ENCODE results near the gene DENND1A. TPM values are rescaled to one million over a fixed set of nuclear protein-coding genes. Genes with fewer than 3 reads are reported as not detected.
"Not testable (repeated sequence)": the region's sequence is repeated elsewhere in the genome, so short reads cannot be mapped to it uniquely, and the experiment has no call there.

The DENND1A gene
- total RNA-seq, 1 donor = 35.6 TPM

DNA sequence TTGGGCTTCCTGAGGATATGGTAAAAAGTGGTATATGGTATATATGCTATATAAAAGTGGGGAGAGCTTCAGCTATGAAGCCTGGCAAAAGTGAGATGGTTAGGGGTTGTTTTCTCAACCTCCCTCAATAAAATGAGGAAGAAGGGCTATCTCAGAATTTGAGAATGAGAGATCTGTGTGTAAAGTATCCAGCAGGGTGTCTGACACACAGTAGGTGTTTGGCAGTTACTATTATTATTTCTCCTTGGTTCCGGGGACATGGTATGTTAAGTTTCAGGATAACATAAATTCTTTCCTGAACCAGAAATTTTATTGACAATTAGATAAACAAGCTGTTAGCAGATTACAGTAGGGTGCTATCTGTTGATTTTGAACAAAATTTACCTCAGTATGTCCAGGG lies 94.1 kb downstream of the DENND1A start:
- Histone ChIP-seq H3K9me3 (ENCODE audit: low read depth, low read length) (no peaks in the 10 kb centered on the region), H3K27me3 (ENCODE audit: insufficient read depth, low read length) (no peaks in the 10 kb centered on the region), H3K4me3 (ENCODE audit: low read length) (no peak overlapping the region), H3K4me1 (ENCODE audit: insufficient read depth, low read length) (peaks cover 37% of the 10 kb centered on the region)

DNA sequence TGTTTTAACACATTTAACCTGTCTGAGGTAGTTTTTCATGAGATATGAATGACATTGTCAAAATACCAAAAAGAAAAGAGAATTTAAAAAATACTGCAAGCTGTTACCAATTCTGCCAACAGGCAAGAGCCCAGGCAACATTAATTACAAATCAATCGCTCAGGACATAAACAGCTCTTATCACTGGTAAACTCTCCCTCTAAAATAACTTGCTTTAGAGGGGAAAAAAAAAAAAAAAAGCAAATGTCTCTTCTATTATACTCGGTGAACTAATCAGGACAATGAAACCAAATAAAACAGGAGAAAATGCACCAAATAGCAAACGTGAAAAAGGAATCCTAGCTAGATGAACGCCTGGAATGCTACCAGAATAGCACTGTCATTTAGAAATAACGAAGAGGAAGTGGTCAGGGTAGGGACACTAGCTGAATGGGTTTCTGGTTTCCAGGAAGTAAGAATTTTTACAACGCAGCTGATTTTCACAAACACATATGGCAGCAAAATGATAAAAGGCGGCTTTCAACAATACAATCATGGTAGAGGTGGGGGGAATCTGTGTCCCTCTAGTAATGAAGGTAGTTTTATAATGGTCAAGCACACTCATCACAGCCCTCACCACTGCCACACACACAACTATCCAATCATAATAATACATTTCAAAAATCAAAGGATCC lies 94.9 kb downstream of the DENND1A start:
- Histone ChIP-seq H3K4me3 (ENCODE audit: low read length) (no peak overlapping the region), H3K4me1 (ENCODE audit: insufficient read depth, low read length) (peaks cover 37% of the 10 kb centered on the region), H3K9me3 (ENCODE audit: low read depth, low read length) (peaks cover 3% of the 10 kb centered on the region), H3K27me3 (ENCODE audit: insufficient read depth, low read length) (no peaks in the 10 kb centered on the region)

DNA sequence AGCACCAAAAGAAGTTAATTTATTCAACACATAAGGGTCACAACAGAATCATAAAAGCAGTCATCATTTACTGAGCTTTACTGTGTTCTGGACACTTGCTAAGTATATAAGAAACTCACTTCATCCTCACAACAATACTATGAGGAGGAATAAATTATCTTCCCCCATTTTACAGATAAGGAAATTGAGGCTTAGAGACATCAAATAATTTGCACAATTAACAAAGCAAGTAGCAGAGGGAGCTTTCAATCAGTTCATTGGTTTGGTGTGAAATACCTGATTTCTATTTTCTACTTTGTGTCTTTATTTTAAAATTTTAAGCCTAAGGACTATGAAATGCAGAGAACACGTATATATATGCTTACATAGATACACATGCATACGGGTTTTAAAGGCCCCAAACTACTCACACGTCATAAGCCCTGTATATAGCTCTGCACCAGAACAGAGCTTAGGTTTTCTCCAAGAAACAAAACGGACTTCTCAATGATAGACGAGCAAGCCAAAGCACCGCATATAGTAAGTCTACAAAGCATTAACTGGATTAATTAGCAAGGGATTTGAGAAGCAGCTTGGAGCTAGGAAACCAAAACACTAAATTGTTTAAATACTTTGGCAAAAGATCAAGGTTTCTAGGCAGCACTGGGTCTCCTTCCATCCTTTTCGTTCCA lies 95.6 kb downstream of the DENND1A start:
- Histone ChIP-seq H3K4me1 (ENCODE audit: insufficient read depth, low read length) (peaks cover 37% of the 10 kb centered on the region), H3K27me3 (ENCODE audit: insufficient read depth, low read length) (no peaks in the 10 kb centered on the region), H3K9me3 (ENCODE audit: low read depth, low read length) (peaks cover 10% of the 10 kb centered on the region), H3K4me3 (ENCODE audit: low read length) (no peak overlapping the region)

DNA sequence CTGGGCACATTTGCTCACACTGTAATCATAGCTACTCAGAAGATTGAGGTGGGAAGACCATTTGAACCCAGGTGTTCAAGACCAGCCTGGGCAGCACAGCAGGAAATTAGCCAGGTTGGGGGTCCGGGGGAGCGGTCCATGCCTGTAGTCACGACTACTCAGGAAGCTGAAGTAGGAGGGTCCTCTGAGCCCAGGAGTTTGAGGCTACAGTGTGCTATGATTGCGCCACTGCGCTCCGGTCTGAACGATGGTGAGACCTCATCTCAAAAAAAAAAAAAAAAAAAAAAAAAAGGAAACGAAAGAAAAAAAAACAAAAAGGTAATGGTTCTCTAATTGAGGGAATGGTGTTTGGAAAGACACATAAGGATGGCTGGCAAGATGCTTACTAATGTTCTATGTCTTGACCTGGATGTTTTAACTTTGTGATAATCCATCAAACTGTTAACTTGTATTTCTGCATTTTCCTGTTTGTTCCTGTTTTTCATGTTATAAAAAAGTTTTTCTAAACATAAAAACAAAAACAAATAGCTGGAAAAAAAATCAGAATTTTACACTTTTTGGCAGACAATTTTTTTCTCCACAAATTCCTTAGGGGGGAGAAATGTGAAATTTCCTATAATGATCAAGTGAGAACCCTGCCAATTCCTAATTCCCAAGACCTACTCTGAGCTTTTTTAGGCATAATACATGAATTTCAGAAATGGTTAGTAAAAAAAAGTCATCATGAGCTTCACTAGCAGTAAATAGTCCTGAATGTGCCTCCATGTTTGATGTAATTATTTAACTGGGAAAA lies 96.9 kb downstream of the DENND1A start:
- Histone ChIP-seq H3K4me1 (ENCODE audit: insufficient read depth, low read length) (peaks cover 33% of the 10 kb centered on the region), H3K27me3 (ENCODE audit: insufficient read depth, low read length) (no peaks in the 10 kb centered on the region), H3K9me3 (ENCODE audit: low read depth, low read length) (peaks cover 23% of the 10 kb centered on the region), H3K4me3 (ENCODE audit: low read length) (no peak overlapping the region)

DNA sequence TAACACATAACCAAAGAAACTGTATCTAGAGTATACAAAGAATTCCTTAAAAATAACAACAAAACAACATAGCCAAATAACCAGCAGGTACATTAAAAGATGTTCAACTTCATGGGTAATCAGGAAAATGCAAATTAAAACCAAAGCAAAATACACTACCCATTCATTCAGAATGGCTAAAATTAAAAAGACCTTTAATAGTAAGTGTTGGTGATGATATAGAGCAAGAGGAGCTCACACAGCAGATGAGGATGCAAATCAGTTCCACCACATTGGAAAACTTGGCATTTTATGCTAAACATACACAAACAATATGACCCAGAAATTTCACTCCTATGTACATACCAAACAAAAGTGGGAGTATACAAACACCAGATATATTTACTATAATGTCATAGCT lies 97.8 kb downstream of the DENND1A start:
- Histone ChIP-seq H3K4me3 (ENCODE audit: low read length) (no peak overlapping the region), H3K4me1 (ENCODE audit: insufficient read depth, low read length) (peaks cover 33% of the 10 kb centered on the region), H3K27me3 (ENCODE audit: insufficient read depth, low read length) (no peaks in the 10 kb centered on the region), H3K9me3 (ENCODE audit: low read depth, low read length) (peaks cover 29% of the 10 kb centered on the region)

DNA sequence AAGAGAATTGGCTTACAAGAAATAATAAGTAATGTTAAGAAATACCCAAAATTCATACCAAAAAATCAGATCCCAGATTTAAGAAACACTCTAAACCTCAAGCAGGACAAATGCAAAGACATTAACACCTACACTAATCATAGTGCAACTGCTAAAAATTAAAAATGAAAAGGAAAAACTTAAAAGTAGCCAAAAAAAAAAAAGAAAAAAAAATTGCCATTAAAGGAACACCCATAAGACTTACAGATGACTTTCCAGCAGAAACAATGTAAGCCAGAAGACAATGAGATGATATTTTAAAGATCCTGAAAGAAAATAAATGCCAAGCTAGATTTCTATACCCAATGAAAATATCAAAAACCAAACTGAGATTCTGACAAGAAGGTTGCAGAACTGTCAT lies 101.5 kb downstream of the DENND1A start:
- Histone ChIP-seq H3K4me3 (ENCODE audit: low read length) (no peak overlapping the region), H3K4me1 (ENCODE audit: insufficient read depth, low read length) (peaks cover 6% of the 10 kb centered on the region), H3K27me3 (ENCODE audit: insufficient read depth, low read length) (no peaks in the 10 kb centered on the region), H3K9me3 (ENCODE audit: low read depth, low read length) (peaks cover 29% of the 10 kb centered on the region)

DNA sequence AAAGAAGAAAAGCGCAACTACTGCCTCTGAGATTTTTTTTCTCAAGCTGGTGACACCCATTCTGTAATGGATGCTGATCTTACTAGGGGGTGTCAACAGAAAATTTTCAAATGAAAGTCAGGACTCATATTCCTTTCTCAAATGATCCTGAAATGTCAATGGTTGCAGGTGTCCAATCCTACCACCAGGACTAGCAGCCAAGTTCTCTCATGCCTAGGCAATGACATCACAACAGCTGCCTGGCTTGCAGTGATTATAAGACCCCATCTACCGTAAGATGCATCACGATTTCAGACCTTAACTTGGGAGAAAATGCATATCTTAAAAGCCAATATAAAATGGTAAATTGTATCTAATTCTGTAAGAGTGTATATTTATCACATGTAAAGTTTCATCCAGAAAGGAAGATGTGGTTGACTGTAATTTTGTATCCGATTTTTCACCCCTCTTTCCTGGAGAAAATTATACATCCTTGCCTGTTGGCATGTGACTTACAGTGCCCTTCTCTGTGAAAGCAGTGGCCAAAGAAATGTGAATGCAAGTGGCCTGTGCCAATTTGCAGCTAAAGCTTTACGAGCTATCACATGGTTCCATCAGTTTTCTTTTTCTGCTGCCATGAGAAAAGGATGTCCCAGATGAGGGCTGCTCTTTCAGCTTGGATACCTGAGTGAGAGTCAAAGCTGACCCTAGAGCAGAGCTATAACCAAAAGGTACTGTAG lies 104.4 kb downstream of the DENND1A start:
- no peaks in the 10 kb centered on the region for H3K4me1 ChIP-seq (ENCODE audit: insufficient read depth, low read length)
- H3K9me3 ChIP-seq (ENCODE audit: low read depth, low read length) = peaks cover 29% of the 10 kb centered on the region
- no peak overlapping the region for H3K4me3 ChIP-seq (ENCODE audit: low read length)
- H3K27me3 ChIP-seq (ENCODE audit: insufficient read depth, low read length) = no peaks in the 10 kb centered on the region

DNA sequence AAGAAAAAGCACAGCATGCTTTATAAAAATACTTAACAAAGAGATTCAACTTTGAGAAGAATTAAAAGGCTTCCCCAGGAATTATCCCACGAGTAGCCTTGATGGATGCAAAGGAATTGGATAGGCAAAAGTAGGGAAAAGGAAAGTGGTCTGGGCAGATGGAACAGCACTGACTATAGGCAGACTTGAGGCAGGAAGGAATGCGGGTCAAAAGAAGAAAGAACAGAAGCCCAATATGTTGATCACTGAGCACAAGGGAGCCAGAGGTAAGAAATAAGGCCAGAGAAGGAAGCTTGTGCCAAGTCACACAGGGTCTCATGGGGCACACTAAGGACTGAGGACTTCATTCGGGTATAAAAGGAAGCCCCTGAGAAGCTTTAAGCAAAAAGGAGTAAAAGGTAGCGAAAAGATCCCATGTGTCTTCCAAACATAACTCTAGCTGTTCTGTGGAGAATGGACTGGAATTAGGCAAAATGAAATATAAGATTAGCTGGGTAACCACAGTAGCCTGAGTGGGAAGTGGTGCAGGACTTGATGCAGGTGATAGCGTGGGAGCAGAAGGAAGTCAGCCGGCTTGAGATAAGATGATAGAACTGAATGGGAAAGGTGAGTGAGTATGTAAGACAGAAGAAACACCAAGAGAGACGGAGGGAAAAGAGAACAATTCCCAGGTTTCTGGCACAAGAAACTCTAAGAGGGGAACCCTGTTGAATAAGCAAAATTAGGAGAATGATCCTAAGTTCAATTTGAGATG lies 106.6 kb downstream of the DENND1A start:
- peaks cover 9% of the 10 kb centered on the region for H3K9me3 ChIP-seq (ENCODE audit: low read depth, low read length)
- H3K4me3 ChIP-seq (ENCODE audit: low read length) = no peak overlapping the region
- H3K4me1 ChIP-seq (ENCODE audit: insufficient read depth, low read length) = peaks cover 5% of the 10 kb centered on the region
- no peaks in the 10 kb centered on the region for H3K27me3 ChIP-seq (ENCODE audit: insufficient read depth, low read length)

DNA sequence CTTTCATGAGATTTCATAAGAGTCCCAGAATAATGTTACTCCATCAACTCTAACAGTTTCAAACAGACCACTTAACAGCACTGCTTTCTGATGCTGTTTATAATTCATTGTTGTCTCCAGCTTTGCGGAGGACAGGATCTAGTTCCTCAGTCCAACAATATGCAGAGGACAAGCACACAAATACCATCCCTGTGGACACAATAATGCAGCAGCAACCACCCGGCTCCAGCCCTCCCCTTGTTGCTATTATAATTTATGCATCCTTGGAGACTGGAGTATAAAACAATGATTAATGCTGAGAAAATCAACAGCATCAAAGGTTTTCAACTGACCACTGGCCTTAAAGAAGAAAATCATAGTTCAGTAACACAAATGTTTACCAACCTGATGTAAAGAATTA lies 108.3 kb downstream of the DENND1A start:
- no peak overlapping the region for H3K4me3 ChIP-seq (ENCODE audit: low read length)
- no peaks in the 10 kb centered on the region for H3K27me3 ChIP-seq (ENCODE audit: insufficient read depth, low read length)
- peaks cover 5% of the 10 kb centered on the region for H3K4me1 ChIP-seq (ENCODE audit: insufficient read depth, low read length)
- no peaks in the 10 kb centered on the region for H3K9me3 ChIP-seq (ENCODE audit: low read depth, low read length)

DNA sequence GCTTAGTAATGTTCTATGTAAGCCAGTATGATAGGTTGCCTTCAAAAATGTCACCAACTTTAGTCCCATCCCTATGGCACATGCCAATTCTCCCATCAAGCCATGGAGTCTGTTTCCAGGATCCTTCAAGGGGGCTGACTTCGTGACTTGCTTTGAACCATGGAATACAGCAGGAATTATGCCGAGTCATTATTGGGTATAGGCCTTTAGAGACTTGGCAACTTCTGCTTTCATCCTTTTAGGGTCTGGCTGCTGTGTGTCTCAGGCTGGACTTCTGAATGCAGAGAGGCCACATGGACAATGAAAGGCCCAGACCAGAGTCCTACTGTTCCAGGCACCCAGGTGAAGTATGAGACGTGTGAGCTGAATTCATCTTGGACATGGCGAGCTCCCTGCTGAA lies 109.8 kb downstream of the DENND1A start:
- Histone ChIP-seq H3K9me3 (ENCODE audit: low read depth, low read length) (no peaks in the 10 kb centered on the region), H3K27me3 (ENCODE audit: insufficient read depth, low read length) (no peaks in the 10 kb centered on the region), H3K4me3 (ENCODE audit: low read length) (no peak overlapping the region), H3K4me1 (ENCODE audit: insufficient read depth, low read length) (peaks cover 5% of the 10 kb centered on the region)

DNA sequence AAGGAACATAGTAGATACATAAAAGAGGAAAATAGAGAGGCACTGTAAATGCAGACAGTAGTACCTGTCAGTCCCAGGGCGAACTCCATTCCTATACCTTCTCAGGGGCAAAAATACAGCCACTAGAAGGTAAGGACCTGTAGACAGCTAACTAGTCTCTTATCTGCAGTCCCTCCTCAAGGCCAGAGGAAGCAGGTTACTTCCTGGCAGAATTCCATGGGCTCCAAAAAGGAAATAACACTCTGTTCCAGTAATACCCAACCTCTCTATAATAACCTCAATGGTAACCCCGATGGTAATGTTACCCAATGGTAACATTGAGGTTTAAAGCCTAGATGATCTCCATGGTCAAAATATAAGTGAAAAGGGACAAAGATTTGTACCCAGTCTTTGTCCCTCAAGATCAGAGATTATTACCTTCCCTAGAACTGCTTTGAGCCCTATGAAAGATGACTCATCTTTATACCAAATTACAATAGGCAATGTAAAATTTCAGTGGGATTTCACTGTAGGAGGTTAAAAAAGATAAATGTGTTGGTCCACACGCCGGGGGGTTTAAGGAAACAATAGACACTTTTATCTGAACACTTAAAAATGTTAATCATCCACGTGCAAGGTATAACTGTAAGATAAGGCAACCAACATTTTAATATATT lies 113.0 kb downstream of the DENND1A start:
- Histone ChIP-seq H3K9me3 (ENCODE audit: low read depth, low read length) (no peaks in the 10 kb centered on the region), H3K4me3 (ENCODE audit: low read length) (no peak overlapping the region), H3K27me3 (ENCODE audit: insufficient read depth, low read length) (no peaks in the 10 kb centered on the region), H3K4me1 (ENCODE audit: insufficient read depth, low read length) (peaks cover 9% of the 10 kb centered on the region)

DNA sequence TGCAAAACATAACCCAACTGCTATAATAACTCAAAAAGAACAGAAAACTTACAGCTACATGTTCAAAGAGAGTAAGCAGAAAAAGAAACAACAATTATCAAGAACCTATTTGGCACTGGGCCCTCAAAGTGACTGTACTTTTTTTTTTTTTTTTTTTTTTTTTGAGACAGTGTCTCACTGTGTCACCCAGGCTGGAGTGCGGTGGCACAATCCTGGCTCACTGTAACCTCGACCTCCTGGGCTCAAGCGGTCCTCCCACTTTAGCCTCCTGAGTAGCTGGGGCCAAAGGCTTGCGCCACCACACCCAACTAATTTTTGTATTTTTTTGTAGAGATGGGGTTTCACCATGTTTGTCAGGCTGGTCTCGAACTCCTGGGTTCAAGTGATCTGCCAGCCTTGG lies 114.1 kb downstream of the DENND1A start:
- H3K27me3 ChIP-seq (ENCODE audit: insufficient read depth, low read length); H3K4me3 ChIP-seq (ENCODE audit: low read length); H3K4me1 ChIP-seq (ENCODE audit: insufficient read depth, low read length); H3K9me3 ChIP-seq (ENCODE audit: low read depth, low read length): not testable (repeated sequence)

DNA sequence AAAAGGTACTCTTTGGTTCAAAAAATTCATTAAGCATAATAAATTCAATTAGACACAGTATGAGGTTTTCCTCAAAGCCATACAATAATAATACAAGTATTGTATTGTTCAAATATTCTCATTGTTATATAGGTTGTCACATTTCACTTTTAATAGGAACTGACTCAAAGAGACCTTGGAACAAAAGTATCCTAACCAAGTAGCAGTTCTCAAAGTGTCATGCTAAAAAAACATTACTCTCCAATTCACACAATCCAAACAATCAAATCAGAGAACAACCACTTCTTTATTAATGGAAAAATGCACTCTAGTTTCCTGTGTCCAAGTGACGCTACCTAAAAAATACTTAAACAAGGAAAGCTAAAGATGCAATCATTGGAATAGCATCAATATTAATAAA lies 115.4 kb downstream of the DENND1A start:
- Histone ChIP-seq H3K27me3 (ENCODE audit: insufficient read depth, low read length) (no peaks in the 10 kb centered on the region), H3K4me3 (ENCODE audit: low read length) (no peak overlapping the region), H3K9me3 (ENCODE audit: low read depth, low read length) (no peaks in the 10 kb centered on the region), H3K4me1 (ENCODE audit: insufficient read depth, low read length) (peaks cover 4% of the 10 kb centered on the region)

DNA sequence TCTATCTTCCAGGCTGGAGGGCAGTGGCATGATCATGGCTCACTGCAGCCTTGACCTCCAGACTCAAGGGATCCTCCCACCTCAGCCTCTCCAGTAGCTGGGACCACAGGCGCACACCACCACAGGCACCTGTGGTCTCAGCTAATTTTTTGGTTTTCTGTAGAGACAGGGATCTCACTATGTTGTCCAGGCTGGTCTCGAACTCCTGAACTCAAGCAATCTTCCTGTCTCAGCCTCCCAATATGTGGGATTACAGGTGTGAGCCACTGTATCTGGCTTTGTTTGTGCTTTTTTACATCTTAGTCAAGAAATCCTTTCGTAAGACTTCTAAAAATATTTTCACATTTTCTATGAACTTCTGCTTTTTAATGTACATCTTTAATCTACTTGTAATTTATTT lies 116.9 kb downstream of the DENND1A start:
- peaks cover 4% of the 10 kb centered on the region for H3K4me1 ChIP-seq (ENCODE audit: insufficient read depth, low read length)
- H3K9me3 ChIP-seq (ENCODE audit: low read depth, low read length) = no peaks in the 10 kb centered on the region
- no peaks in the 10 kb centered on the region for H3K27me3 ChIP-seq (ENCODE audit: insufficient read depth, low read length)
- H3K4me3 ChIP-seq (ENCODE audit: low read length) = no peak overlapping the region
